Measurements from ENCODE around the gene SERPINF2. TPM values are rescaled to one million over a fixed set of nuclear protein-coding genes. Genes with fewer than 3 reads are reported as not detected.

The SERPINF2 gene
- total and polyA plus RNA-seq, 2 experiments from 2014 or later, result 0.66 to 1.2 TPM

GRCh38 chr17:1695365-1695764 lies 47.3 kb upstream of the SERPINF2 start:
- H3K4me3 ChIP-seq, result no peak overlapping the region
- DNase-seq (ENCODE audit: low spot score) (no peak), ATAC-seq (no peak)
- H3K36me3 Mint-ChIP-seq (ENCODE audit: low read depth), result peaks cover 12% of the 10 kb centered on the region
- no peaks in the 10 kb centered on the region for H3F3A ChIP-seq (replicated peaks; ENCODE audit: low read depth)
- no peak for TF ChIP-seq EZH2 (IDR thresholded peaks at IDR 0.05; ENCODE audit: low read depth, unreplicated experiment)
- TF ChIP-seq STAT1 (IDR thresholded peaks at IDR 0.05; ENCODE audit: unreplicated experiment), result no peak
- TF ChIP-seq ZNF331 (CRISPR knock-in tag; IDR thresholded peaks at IDR 0.05; ENCODE audit: low read depth), result no peak
- no peak for TF ChIP-seq EZH2phosphoT487 (IDR thresholded peaks at IDR 0.05; ENCODE audit: unreplicated experiment)
- TF ChIP-seq POLR2AphosphoS5 (IDR thresholded peaks at IDR 0.05; ENCODE audit: low read depth), result no peak
- TF ChIP-seq, protein P1, sequence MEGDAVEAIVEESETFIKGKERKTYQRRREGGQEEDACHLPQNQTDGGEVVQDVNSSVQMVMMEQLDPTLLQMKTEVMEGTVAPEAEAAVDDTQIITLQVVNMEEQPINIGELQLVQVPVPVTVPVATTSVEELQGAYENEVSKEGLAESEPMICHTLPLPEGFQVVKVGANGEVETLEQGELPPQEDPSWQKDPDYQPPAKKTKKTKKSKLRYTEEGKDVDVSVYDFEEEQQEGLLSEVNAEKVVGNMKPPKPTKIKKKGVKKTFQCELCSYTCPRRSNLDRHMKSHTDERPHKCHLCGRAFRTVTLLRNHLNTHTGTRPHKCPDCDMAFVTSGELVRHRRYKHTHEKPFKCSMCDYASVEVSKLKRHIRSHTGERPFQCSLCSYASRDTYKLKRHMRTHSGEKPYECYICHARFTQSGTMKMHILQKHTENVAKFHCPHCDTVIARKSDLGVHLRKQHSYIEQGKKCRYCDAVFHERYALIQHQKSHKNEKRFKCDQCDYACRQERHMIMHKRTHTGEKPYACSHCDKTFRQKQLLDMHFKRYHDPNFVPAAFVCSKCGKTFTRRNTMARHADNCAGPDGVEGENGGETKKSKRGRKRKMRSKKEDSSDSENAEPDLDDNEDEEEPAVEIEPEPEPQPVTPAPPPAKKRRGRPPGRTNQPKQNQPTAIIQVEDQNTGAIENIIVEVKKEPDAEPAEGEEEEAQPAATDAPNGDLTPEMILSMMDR (conservative IDR thresholded peaks at IDR 0.05; ENCODE audit: low read depth in 2 of 2), result no peak
- no peak for TF ChIP-seq CREB1 (CRISPR knock-in tag; IDR thresholded peaks at IDR 0.05; ENCODE audit: low read depth)
- TF ChIP-seq, protein P2, sequence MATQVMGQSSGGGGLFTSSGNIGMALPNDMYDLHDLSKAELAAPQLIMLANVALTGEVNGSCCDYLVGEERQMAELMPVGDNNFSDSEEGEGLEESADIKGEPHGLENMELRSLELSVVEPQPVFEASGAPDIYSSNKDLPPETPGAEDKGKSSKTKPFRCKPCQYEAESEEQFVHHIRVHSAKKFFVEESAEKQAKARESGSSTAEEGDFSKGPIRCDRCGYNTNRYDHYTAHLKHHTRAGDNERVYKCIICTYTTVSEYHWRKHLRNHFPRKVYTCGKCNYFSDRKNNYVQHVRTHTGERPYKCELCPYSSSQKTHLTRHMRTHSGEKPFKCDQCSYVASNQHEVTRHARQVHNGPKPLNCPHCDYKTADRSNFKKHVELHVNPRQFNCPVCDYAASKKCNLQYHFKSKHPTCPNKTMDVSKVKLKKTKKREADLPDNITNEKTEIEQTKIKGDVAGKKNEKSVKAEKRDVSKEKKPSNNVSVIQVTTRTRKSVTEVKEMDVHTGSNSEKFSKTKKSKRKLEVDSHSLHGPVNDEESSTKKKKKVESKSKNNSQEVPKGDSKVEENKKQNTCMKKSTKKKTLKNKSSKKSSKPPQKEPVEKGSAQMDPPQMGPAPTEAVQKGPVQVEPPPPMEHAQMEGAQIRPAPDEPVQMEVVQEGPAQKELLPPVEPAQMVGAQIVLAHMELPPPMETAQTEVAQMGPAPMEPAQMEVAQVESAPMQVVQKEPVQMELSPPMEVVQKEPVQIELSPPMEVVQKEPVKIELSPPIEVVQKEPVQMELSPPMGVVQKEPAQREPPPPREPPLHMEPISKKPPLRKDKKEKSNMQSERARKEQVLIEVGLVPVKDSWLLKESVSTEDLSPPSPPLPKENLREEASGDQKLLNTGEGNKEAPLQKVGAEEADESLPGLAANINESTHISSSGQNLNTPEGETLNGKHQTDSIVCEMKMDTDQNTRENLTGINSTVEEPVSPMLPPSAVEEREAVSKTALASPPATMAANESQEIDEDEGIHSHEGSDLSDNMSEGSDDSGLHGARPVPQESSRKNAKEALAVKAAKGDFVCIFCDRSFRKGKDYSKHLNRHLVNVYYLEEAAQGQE (IDR thresholded peaks at IDR 0.05; ENCODE audit: unreplicated experiment), result no peak
- no peak for TF ChIP-seq JUNB (IDR thresholded peaks at IDR 0.05; ENCODE audit: unreplicated experiment)
- TF ChIP-seq ZNF114 (CRISPR knock-in tag; IDR thresholded peaks at IDR 0.05), result no peak
- no peak for TF ChIP-seq ZNF462 (CRISPR knock-in tag; IDR thresholded peaks at IDR 0.05)
- no peak for TF ChIP-seq NANOG (IDR thresholded peaks at IDR 0.05; ENCODE audit: borderline replicate concordance)
- TF ChIP-seq ETS1 (IDR thresholded peaks at IDR 0.05), result no peak
- H3K27ac Mint-ChIP-seq, result no peak overlapping the region
- no peak overlapping the region for H3K4me3 Mint-ChIP-seq
- no peak overlapping the region for H2AFZ ChIP-seq
- H3K27ac ChIP-seq (ENCODE audit: low read depth), result no peak overlapping the region
- peaks cover 13% of the 10 kb centered on the region for H3K27me3 Mint-ChIP-seq (ENCODE audit: insufficient read depth, low read depth, poor library complexity)
- no peaks in the 10 kb centered on the region for H3K27me3 ChIP-seq (ENCODE audit: insufficient read depth)
- no peaks in the 10 kb centered on the region; the same call in 1 of the 2 replicates for H3K9me2 ChIP-seq (ENCODE audit: insufficient read depth)
- peaks cover 25% of the 10 kb centered on the region for H3K9me3 Mint-ChIP-seq
- no peaks in the 10 kb centered on the region; the same call in 2 of the 3 replicates for H3K4me1 Mint-ChIP-seq
- no peaks in the 10 kb centered on the region for H4K20me1 ChIP-seq (replicated peaks; ENCODE audit: insufficient read depth)
- no peaks in the 10 kb centered on the region for H3K4me1 ChIP-seq (ENCODE audit: insufficient read depth)
- H3K4me2 ChIP-seq, result no peak overlapping the region
- no peaks in the 10 kb centered on the region for H3K79me2 ChIP-seq (replicated peaks; ENCODE audit: insufficient read depth)
- no peaks in the 10 kb centered on the region for H3K36me3 ChIP-seq (ENCODE audit: insufficient read depth)

Data from GM23338 (cell line).